IMR-90 (cell line): Measurements from ENCODE around the gene ACADSB. TPM values are rescaled to one million over a fixed set of nuclear protein-coding genes. Genes with fewer than 3 reads are reported as not detected.
A peak's percentile ranks its signal among the peaks of the same experiment; 100 is the strongest.

Source experiments
- ATAC-seq: fragments of 200-7000 bp; cut with Tn5 transposase; 2 replicates; pipeline ENCODE4 v1.9.1; 2020; ENCODE audit warnings: low read depth, mild to moderate bottlenecking, moderate library complexity
- BruUV-seq: library from RNA; stranded (reverse); fragments of 400-500 nt; replicated peaks from 2 replicates; lab custom pipeline; 2021; lab: Mats Ljungman, UMichigan
- CTCF ChIA-PET: fragments of 300-600 bp; formaldehyde crosslinking; extraction: SDS; loops from one replicate; lab custom pipeline; 2021; ENCODE audit warnings: antibody characterized with exemption; lab: Yijun Ruan, JAX
- POLR2A ChIA-PET: fragments of 300-600 bp; sonication (Branson Sonifier 250); formaldehyde crosslinking; loops from one replicate; lab custom pipeline; 2022; ENCODE audit warnings: antibody characterized with exemption; ENCODE audit not compliant: unreplicated experiment; lab: Charles Lee
- DNase-seq: peaks from one replicate; pipeline ENCODE4 v3.0.0; 2013
- H2AFZ ChIP-seq: replicated peaks from 2 replicates; pipeline ENCODE3; 2013; ENCODE audit warnings: low read length, mild to moderate bottlenecking; ENCODE audit not compliant: poor library complexity
- H2AK5ac ChIP-seq: 2 replicates; pipeline ENCODE4 v1.6.1; 2013; ENCODE audit warnings: low read depth, low read length, inconsistent platforms
- H2AK9ac ChIP-seq: replicated peaks from 2 replicates; pipeline ENCODE3; 2013; ENCODE audit warnings: mild to moderate bottlenecking, low read depth, low read length, moderate library complexity; ENCODE audit not compliant: poor library complexity
- H2BK120ac ChIP-seq: 2 replicates; pipeline ENCODE4 v1.6.1; 2013; ENCODE audit warnings: low read depth, low read length, inconsistent platforms
- H2BK15ac ChIP-seq: 3 replicates; pipeline ENCODE4 v1.6.1; 2013; ENCODE audit warnings: low read depth, low read length, inconsistent platforms
- H2BK20ac ChIP-seq: 2 replicates; pipeline ENCODE4 v1.6.1; 2013; ENCODE audit warnings: low read depth, mild to moderate bottlenecking, inconsistent platforms, low read length, moderate library complexity
- H2BK5ac ChIP-seq: 2 replicates; pipeline ENCODE4 v1.6.1; 2013; ENCODE audit warnings: mild to moderate bottlenecking, low read depth, low read length, inconsistent platforms; ENCODE audit not compliant: poor library complexity, severe bottlenecking
- H3K14ac ChIP-seq: replicated peaks from 2 replicates; pipeline ENCODE4 v1.6.1; 2013; ENCODE audit warnings: low read depth, low read length, inconsistent platforms
- H3K18ac ChIP-seq: 2 replicates; pipeline ENCODE4 v1.6.1; 2013; ENCODE audit warnings: low read depth, low read length, control low read depth
- H3K23ac ChIP-seq: 2 replicates; pipeline ENCODE4 v1.6.1; 2013; ENCODE audit warnings: low read depth, low read length, inconsistent platforms
- H3K27ac ChIP-seq: 2 replicates; pipeline ENCODE4 v1.5.1; 2013; ENCODE audit warnings: mild to moderate bottlenecking, control low read depth, low read length; ENCODE audit not compliant: insufficient read depth
- H3K27me3 ChIP-seq: 2 replicates; pipeline ENCODE4 v1.6.1; 2013; ENCODE audit warnings: low read length; ENCODE audit not compliant: control insufficient read depth, insufficient read depth
- H3K36me3 ChIP-seq: 2 replicates; pipeline ENCODE4 v1.6.1; 2013; ENCODE audit warnings: low read length, mixed read lengths; ENCODE audit not compliant: control insufficient read depth, insufficient read depth
- H3K4ac ChIP-seq: 2 replicates; pipeline ENCODE4 v1.6.1; 2013; ENCODE audit warnings: low read depth, low read length, inconsistent platforms
- H3K4me1 ChIP-seq: 2 replicates; pipeline ENCODE4 v1.6.1; 2013; ENCODE audit warnings: low read length, mixed read lengths; ENCODE audit not compliant: control insufficient read depth, insufficient read depth
- H3K4me2 ChIP-seq: 2 replicates; pipeline ENCODE4 v1.6.1; 2013; ENCODE audit warnings: low read depth, mild to moderate bottlenecking, control low read depth, low read length, moderate library complexity
- H3K4me3 ChIP-seq: 2 replicates; pipeline ENCODE4 v1.5.1; 2013; ENCODE audit warnings: low read depth, mild to moderate bottlenecking, control low read depth, low read length, moderate library complexity; ENCODE audit not compliant: insufficient read depth
- H3K56ac ChIP-seq: 2 replicates; pipeline ENCODE4 v1.6.1; 2013; ENCODE audit warnings: low read length, inconsistent platforms; ENCODE audit not compliant: insufficient read depth; ENCODE audit errors: extremely low read depth
- H3K79me1 ChIP-seq, 2 experiments: 2 replicates each; pipeline ENCODE4 v1.6.1; 2013; ENCODE audit warnings: low read length in 2 of 2, inconsistent platforms in 1 of 2, low read depth in 1 of 2
- H3K9ac ChIP-seq: 2 replicates; pipeline ENCODE4 v1.6.1; 2013; ENCODE audit warnings: low read depth, low read length, control low read depth
- H3K9me1 ChIP-seq: 2 replicates; pipeline ENCODE4 v1.6.1; 2013; ENCODE audit warnings: low read length, inconsistent platforms; ENCODE audit not compliant: insufficient read depth
- H3K9me3 ChIP-seq: 2 replicates; pipeline ENCODE4 v1.6.1; 2013; ENCODE audit warnings: low read length; ENCODE audit not compliant: control insufficient read depth, insufficient read depth
- H4K20me1 ChIP-seq: 2 replicates; pipeline ENCODE4 v1.6.1; 2013; ENCODE audit warnings: low read length, inconsistent platforms; ENCODE audit not compliant: insufficient read depth
- H4K5ac ChIP-seq: 2 replicates; pipeline ENCODE4 v1.6.1; 2013; ENCODE audit warnings: mild to moderate bottlenecking, low read depth, low read length, control low read depth
- H4K8ac ChIP-seq, 2 experiments: 2 replicates each; pipeline ENCODE4 v1.6.1; 2013; ENCODE audit warnings: low read depth in 2 of 2, low read length in 2 of 2, control low read depth in 1 of 2, inconsistent platforms in 1 of 2
- H4K91ac ChIP-seq: 2 replicates; pipeline ENCODE4 v1.6.1; 2013; ENCODE audit warnings: low read depth, low read length, inconsistent platforms; ENCODE audit not compliant: insufficient read depth
- MAFK ChIP-seq: IDR thresholded peaks from 2 replicates; pipeline ENCODE4 v1.6.1; 2012; ENCODE audit warnings: low read depth, low read length, improper control_type of control experiment
- RCOR1 ChIP-seq: IDR thresholded peaks from 2 replicates; pipeline ENCODE4 v1.6.1; 2012; ENCODE audit warnings: mild to moderate bottlenecking, low read length, improper control_type of control experiment; ENCODE audit not compliant: insufficient replicate concordance
- WGBS, 2 experiments: methylation state at CpG; one replicate each; pipeline versions ENCODE4 v1.1.5 to v1.1.7; 2013; ENCODE audit warnings: missing lambda C conversion rate in 2 of 2; ENCODE audit not compliant: insufficient read length in 1 of 2; ENCODE audit errors: extremely low coverage in 2 of 2; 5-methylcytosine and 5-hydroxymethylcytosine counted together
- dilution Hi-C: fragments of 300-500 bp; cut with HindIII; formaldehyde crosslinking; loops from one replicate; pipeline ENCODE4 v1.14.3; 2018; ENCODE audit warnings: low sequenced_read_pairs; ENCODE audit not compliant: unreplicated experiment
- in situ Hi-C: fragments of 300-500 bp; cut with MboI; formaldehyde crosslinking; loops from 3 replicates; pipeline ENCODE4 v1.14.3; 2019; ENCODE audit warnings: low sequenced_read_pairs, inconsistent platforms, mixed read lengths
- intact Hi-C: fragments of 100-400 bp; cut with micrococcal nuclease; formaldehyde crosslinking; loops from 2 replicates; pipeline ENCODE4 v1.10.0; 2022
- polyA plus RNA-seq, 3 experiments: library from polyadenylated mRNA; depleted of rRNA; stranded (reverse); fragments of >200 nt; gene quantifications; 2 replicates each; pipeline ENCODE4 v1.2.3, GENCODE V29; 2012; ENCODE audit warnings: low replicate concordance in 1 of 3
- total RNA-seq: library from RNA; depleted of rRNA; stranded (reverse); fragments of >200 nt; gene quantifications from 2 replicates; pipeline ENCODE4 v1.2.3, GENCODE V29; 2012

Gene ACADSB
- total and polyA plus RNA-seq, 2 of the 4 experiments (the other 2 are of a cell fraction), result 6.2 to 10.6 TPM

- ATAC-seq (no peak), DNase-seq (no peak)
- H3K4ac ChIP-seq, result no peak overlapping the region
- H3K79me1 ChIP-seq, result no peaks in the 10 kb centered on the region
- no TSS peak for BruUV-seq
- H2BK120ac ChIP-seq, result no peak overlapping the region
- dilution Hi-C loops, result no loop called here
- TF ChIP-seq RCOR1, result no peak
- peak; percentile 53 for TF ChIP-seq MAFK
- H4K20me1 ChIP-seq, result no peaks in the 10 kb centered on the region
- no peak overlapping the region for H3K56ac ChIP-seq
- H3K9me3 ChIP-seq, result peaks cover 2% of the 10 kb centered on the region; the same call in 1 of the 2 replicates
- no peaks in the 10 kb centered on the region for H3K27me3 ChIP-seq
- no peaks in the 10 kb centered on the region for H3K9me1 ChIP-seq
- H3K4me3 ChIP-seq, result no peak overlapping the region
- no peak overlapping the region for H2BK20ac ChIP-seq
- intact Hi-C loops, result no loop called here
- H3K36me3 ChIP-seq, result no peaks in the 10 kb centered on the region
- no peaks in the 10 kb centered on the region for H3K4me1 ChIP-seq
- ChIA-PET POLR2A (no interaction called here), CTCF (no interaction called here)
- no peak overlapping the region for H3K14ac ChIP-seq
- no peak overlapping the region for H4K5ac ChIP-seq
- H2BK5ac ChIP-seq, result no peak overlapping the region
- H3K18ac ChIP-seq, result no peak overlapping the region
- no peak overlapping the region for H2AK5ac ChIP-seq
- no peak overlapping the region for H2AFZ ChIP-seq
- no CpG with 5 or more reads among the region's 4 CpGs for WGBS, 2 experiments
- H2BK15ac ChIP-seq, result no peak overlapping the region
- in situ Hi-C loops, result no loop called here
- no peak overlapping the region for H3K27ac ChIP-seq
- no peak overlapping the region for H2AK9ac ChIP-seq
- H3K9ac ChIP-seq, result no peak overlapping the region
- H4K91ac ChIP-seq, result no peak overlapping the region
- H3K4me2 ChIP-seq, result no peak overlapping the region
- no peak overlapping the region for H4K8ac ChIP-seq
- no peak overlapping the region for H3K23ac ChIP-seq
These were observed 78.5 kb downstream of the ACADSB start for GRCh38 chr10:123087348-123087747.
